IPS-20b (cell line): ENCODE data around the gene PMAIP1.

Experiments
- H3K27ac ChIP-seq: one replicate; pipeline ENCODE4 v1.5.1; 2013; ENCODE audit warnings: low read length
- H3K27me3 ChIP-seq: 2 replicates; pipeline ENCODE4 v1.6.1; 2013; ENCODE audit warnings: mild to moderate bottlenecking, low read length, inconsistent platforms; ENCODE audit not compliant: insufficient read depth
- H3K36me3 ChIP-seq: 2 replicates; pipeline ENCODE4 v1.6.1; 2013; ENCODE audit warnings: low read depth, mild to moderate bottlenecking, inconsistent platforms, low read length, moderate library complexity; ENCODE audit not compliant: insufficient read depth
- H3K4me1 ChIP-seq: 2 replicates; pipeline ENCODE4 v1.6.1; 2013; ENCODE audit warnings: mild to moderate bottlenecking, control low read depth, inconsistent platforms, low read length, moderate library complexity; ENCODE audit not compliant: insufficient read depth
- H3K4me3 ChIP-seq: 2 replicates; pipeline ENCODE4 v1.5.1; 2013; ENCODE audit warnings: mild to moderate bottlenecking, low read length, inconsistent platforms
- H3K9ac ChIP-seq: 2 replicates; pipeline ENCODE4 v1.6.1; 2013; ENCODE audit warnings: low read depth, mild to moderate bottlenecking, inconsistent platforms, low read length, moderate library complexity
- H3K9me3 ChIP-seq: 2 replicates; pipeline ENCODE4 v1.6.1; 2013; ENCODE audit warnings: mild to moderate bottlenecking, low read depth, low read length, inconsistent platforms; ENCODE audit not compliant: insufficient read depth

PMAIP1 gene

DNA sequence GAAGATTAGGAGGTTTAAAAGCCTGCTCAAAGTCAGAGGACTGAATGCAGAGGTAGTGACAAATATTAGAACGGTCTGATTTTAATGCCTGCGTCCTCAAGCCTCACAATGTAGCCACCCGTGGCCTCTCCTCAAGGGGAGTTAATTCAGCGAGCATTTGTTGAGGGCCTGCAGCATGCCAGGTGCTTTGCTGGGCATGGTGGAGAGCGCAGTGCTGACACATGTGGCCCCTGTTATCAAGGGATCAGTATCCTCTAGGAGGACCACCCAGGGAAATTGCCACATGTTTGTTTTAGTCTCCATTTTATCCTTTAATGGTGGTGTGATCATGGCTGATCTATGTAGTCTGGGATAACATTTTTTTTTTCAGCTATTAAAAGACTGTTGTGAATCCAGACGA lies 19.2 kb downstream of the PMAIP1 start:
- Histone ChIP-seq H3K27ac (no peak overlapping the region), H3K9me3 (no peaks in the 10 kb centered on the region), H3K9ac (no peak overlapping the region), H3K27me3 (no peaks in the 10 kb centered on the region), H3K36me3 (no peaks in the 10 kb centered on the region), H3K4me1 (no peaks in the 10 kb centered on the region; the same call in 1 of the 2 replicates), H3K4me3 (no peak overlapping the region)

DNA sequence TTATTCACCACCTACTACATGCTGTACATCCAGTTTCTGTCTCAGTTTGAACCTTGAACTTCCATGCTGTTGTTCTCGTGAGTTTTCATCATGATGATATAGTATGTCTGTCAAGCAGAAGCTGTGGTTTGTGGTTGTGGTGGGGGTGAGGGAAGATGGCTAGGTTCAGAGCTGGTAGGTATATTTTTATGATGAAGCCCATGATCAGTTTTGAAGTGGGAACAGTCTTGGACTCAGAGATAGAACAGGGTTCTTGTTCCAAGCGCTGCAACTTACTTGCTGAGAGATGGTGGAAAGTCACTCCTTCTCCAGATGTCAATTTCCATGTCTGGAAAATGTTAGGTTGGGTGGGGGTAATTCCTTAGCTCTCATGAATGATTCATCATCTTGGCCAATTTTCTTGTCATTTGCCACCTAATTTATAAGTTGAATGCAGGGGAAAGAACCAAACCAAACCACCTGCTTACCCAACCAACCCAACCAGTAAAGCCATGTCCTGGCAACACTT lies 21.6 kb downstream of the PMAIP1 start:
- no peaks in the 10 kb centered on the region; the same call in 1 of the 2 replicates for H3K4me1 ChIP-seq

GRCh38 chr18:59923539-59924196 lies 23.9 kb downstream of the PMAIP1 start:
- no peaks in the 10 kb centered on the region for H3K27me3 ChIP-seq
- H3K27ac ChIP-seq: no peak overlapping the region
- no peaks in the 10 kb centered on the region for H3K36me3 ChIP-seq
- no peak overlapping the region for H3K4me3 ChIP-seq
- no peaks in the 10 kb centered on the region for H3K9me3 ChIP-seq
- no peaks in the 10 kb centered on the region for H3K4me1 ChIP-seq
- H3K9ac ChIP-seq: no peak overlapping the region

More for the DNA sequence above, 21.6 kb downstream of the PMAIP1 start:
- Histone ChIP-seq H3K9ac (no peak overlapping the region), H3K36me3 (no peaks in the 10 kb centered on the region), H3K9me3 (no peaks in the 10 kb centered on the region), H3K4me3 (no peak overlapping the region), H3K27me3 (no peaks in the 10 kb centered on the region), H3K27ac (no peak overlapping the region)

DNA sequence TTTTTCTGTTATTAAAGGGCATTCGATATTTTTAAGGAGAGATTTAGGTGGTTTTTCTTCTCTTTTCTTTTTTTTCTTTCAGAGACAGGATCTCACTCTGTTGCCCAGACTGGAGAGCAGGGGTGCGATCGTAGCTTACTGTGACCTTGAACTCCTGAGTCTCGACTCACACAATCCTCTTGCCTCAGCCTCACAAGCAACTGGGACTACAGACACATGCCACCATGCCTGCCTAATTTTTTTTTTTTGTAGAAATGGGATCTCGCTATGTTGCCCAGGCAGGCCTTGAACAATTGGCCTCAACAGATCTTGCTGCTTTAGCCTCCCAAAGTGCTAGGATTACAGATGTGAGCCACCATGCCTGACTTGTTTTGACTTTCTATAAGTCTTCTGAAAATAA lies 26.3 kb downstream of the PMAIP1 start:
- no peaks in the 10 kb centered on the region for H3K27me3 ChIP-seq
- no peaks in the 10 kb centered on the region for H3K9me3 ChIP-seq
- no peak overlapping the region for H3K27ac ChIP-seq
- H3K4me3 ChIP-seq: no peak overlapping the region
- H3K9ac ChIP-seq: no peak overlapping the region
- H3K36me3 ChIP-seq: no peaks in the 10 kb centered on the region
- no peaks in the 10 kb centered on the region for H3K4me1 ChIP-seq

DNA sequence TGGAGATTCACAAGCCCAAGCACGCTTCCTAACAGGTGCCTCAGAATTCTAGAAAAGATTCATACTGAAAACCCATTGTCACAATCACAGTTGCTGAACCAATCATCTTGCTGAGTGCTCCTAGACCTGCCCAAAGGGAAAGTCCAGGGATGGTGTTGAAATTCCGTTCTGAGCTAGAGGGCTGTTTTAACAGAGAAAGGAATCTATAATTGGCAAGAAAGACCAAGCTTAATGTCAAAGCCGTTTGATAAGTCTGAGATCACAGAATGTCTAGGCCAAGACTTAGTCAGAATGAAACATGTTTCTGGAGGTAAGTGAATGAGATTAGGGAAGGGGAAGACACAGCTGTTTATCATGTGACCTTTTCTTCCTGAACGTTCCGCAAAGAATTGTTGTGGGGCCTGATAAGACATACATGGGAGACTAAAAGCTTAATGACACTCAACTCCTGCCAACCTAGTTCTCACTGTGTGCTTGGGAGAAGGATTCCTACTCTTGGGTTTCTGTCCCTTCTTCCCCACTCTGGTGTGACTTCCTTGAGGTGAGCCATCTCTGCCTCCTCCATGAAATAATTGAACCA lies 27.5 kb downstream of the PMAIP1 start:
- no peak overlapping the region for H3K4me3 ChIP-seq
- H3K9ac ChIP-seq: no peak overlapping the region
- no peak overlapping the region for H3K27ac ChIP-seq
- no peaks in the 10 kb centered on the region for H3K9me3 ChIP-seq
- no peaks in the 10 kb centered on the region for H3K4me1 ChIP-seq
- no peaks in the 10 kb centered on the region for H3K27me3 ChIP-seq
- no peaks in the 10 kb centered on the region for H3K36me3 ChIP-seq

DNA sequence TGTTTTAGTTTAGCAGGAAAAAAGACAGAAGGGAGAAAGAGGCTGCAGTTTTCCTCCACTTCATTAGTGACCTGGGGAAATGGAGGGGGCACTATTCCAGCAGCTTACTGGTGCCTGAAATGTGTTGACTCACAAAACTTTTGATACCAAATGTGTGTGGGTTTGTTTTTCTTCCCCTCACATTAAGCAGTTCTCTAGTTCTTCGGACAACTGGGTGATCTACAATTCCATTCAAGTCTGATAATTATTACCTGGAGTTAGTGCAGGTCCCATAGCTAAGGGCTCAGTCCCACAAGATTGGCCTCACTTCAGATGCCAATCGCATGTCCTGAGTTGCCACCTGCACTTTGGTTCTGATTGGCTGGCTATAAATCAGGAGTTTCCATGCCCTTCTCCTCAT lies 28.4 kb downstream of the PMAIP1 start:
- no peak overlapping the region for H3K4me3 ChIP-seq
- H3K27me3 ChIP-seq: no peaks in the 10 kb centered on the region
- H3K9ac ChIP-seq: no peak overlapping the region
- H3K27ac ChIP-seq: no peak overlapping the region
- no peaks in the 10 kb centered on the region for H3K36me3 ChIP-seq
- no peaks in the 10 kb centered on the region for H3K9me3 ChIP-seq
- H3K4me1 ChIP-seq: no peaks in the 10 kb centered on the region

DNA sequence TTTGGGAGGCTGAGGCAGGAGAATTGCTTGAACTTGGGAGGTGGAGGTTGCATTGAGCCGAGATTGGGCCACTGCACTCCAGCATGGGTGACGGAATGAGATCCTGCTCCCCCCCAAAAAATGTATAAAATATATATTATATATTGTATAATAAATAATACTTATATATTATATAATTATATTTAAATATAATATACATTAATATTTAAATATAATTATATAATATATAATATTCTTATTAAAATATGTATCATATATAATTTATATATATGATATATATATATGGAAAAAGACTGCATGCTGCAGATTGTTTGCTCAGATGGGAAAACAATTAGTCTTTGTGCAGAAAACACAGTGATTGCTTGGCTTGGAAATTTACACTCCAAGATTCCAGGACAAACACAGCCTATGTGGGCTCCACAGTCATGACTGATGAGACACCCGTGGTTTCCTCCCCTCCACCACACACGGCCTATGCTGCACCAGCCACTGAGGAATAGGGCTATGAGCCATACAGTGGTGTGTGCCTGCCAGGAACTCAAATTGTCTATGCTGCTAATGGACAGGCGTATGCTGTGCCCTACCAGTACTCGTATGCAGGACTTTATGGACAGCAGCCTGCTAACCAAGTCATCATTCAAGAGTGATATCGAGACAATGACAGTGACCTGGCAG lies 30.0 kb downstream of the PMAIP1 start:
- Histone ChIP-seq H3K36me3 (no peaks in the 10 kb centered on the region), H3K4me3 (no peak overlapping the region), H3K9ac (no peak overlapping the region), H3K4me1 (no peaks in the 10 kb centered on the region), H3K27ac (no peak overlapping the region), H3K9me3 (no peaks in the 10 kb centered on the region), H3K27me3 (no peaks in the 10 kb centered on the region)

GRCh38 chr18:59932401-59932800 lies 32.6 kb downstream of the PMAIP1 start:
- Histone ChIP-seq H3K27me3 (no peaks in the 10 kb centered on the region), H3K9me3 (no peaks in the 10 kb centered on the region), H3K36me3 (no peaks in the 10 kb centered on the region), H3K9ac (no peak overlapping the region), H3K4me3 (no peak overlapping the region), H3K4me1 (no peaks in the 10 kb centered on the region), H3K27ac (no peak overlapping the region)

DNA sequence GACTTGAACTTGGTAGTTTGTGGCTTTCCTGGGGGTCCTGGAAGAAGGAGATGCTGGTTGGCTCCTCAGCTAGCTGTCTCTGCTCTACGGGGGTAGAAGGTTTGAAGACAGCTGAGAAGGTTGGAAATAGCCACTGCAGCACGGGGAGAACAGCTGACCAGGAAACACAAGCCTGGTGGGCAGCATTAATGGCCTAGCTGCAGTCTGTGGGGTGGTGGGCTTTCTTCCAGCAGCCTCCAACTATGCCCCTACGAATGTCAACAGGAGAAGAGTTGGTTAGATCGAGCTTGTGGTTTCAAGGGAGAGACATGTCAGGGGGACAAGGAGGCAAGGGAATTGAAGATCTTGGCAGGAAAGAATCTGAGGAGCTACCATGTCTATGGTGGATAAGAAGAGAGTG lies 38.9 kb downstream of the PMAIP1 start:
- Histone ChIP-seq H3K4me3 (no peak overlapping the region), H3K9me3 (no peaks in the 10 kb centered on the region), H3K36me3 (no peaks in the 10 kb centered on the region), H3K4me1 (no peaks in the 10 kb centered on the region), H3K9ac (no peak overlapping the region), H3K27me3 (no peaks in the 10 kb centered on the region), H3K27ac (no peak overlapping the region)

- H3K9ac ChIP-seq: no peak overlapping the region
- H3K36me3 ChIP-seq: no peaks in the 10 kb centered on the region
- H3K9me3 ChIP-seq: no peaks in the 10 kb centered on the region
- no peaks in the 10 kb centered on the region for H3K4me1 ChIP-seq
- H3K27ac ChIP-seq: no peak overlapping the region
- no peak overlapping the region for H3K4me3 ChIP-seq
- no peaks in the 10 kb centered on the region for H3K27me3 ChIP-seq
Measured at GRCh38 chr18:59939127-59939526, 39.3 kb downstream of the PMAIP1 start.

DNA sequence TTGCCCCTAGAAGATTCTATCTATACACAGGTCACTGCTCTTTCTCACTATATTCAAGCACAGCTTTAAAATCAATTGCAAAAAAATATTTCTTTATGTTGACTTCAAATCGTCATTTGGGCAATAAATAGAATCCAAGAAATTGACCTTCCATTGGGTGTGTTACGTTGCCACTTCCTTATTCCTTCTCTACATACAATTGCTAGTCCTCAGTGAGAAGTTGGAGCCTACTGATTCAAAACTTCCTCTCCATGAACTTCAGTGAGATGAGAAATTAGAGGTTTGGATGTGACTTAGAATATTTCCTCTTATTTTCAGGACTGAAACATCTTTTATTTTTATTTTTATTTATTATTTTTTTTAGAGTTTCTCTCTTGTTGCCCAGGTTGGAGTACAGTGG lies 40.3 kb downstream of the PMAIP1 start:
- H3K4me3 ChIP-seq: no peak overlapping the region
- no peaks in the 10 kb centered on the region for H3K9me3 ChIP-seq
- H3K27ac ChIP-seq: no peak overlapping the region
- H3K36me3 ChIP-seq: no peaks in the 10 kb centered on the region
- no peak overlapping the region for H3K9ac ChIP-seq
- H3K27me3 ChIP-seq: no peaks in the 10 kb centered on the region
- H3K4me1 ChIP-seq: no peaks in the 10 kb centered on the region

DNA sequence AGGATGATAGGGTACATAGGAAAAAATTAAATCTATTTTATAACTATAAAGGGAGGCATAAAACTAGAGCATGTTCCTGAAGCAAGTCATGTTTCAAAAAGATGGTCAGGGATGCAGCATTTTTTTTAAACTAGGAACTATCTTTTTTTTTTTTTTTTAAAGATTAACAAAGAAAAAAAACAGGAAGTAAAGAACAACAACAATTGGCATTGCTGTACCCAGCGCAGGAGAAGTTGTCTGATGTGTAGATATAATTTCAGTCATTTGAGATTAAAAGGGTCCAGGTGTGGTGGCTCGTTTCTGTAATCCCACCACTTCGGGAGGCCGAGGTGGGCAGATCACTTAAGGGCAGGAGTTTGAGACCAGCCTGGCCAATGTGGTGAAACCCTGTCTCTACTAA lies 41.5 kb downstream of the PMAIP1 start:
- Histone ChIP-seq H3K9me3 (no peaks in the 10 kb centered on the region), H3K9ac (no peak overlapping the region)

More for the DNA sequence above, 41.5 kb downstream of the PMAIP1 start:
- Histone ChIP-seq H3K4me3 (no peak overlapping the region), H3K4me1 (no peaks in the 10 kb centered on the region), H3K36me3 (no peaks in the 10 kb centered on the region), H3K27me3 (no peaks in the 10 kb centered on the region), H3K27ac (no peak overlapping the region)
